K562 (cell line): ENCODE measurements around the gene COX6A2. TPM values are rescaled to one million over a fixed set of nuclear protein-coding genes. Genes with fewer than 3 reads are reported as not detected.

ENCODE experiments used
- ATAC-seq: fragments of 200-7000 bp; cut with Tn5 transposase; 3 replicates; pipeline ENCODE4 v1.9.1; 2020; ENCODE audit warnings: moderate library complexity
- BruUV-seq: library from RNA; stranded (reverse); fragments of 400-500 nt; replicated peaks from 2 replicates; lab custom pipeline; 2021; lab: Mats Ljungman, UMichigan
- CTCF ChIA-PET: fragments of 300-600 bp; formaldehyde crosslinking; extraction: SDS; loops from one replicate; lab custom pipeline; 2021; ENCODE audit warnings: low intra/inter-chr PET ratio; lab: Yijun Ruan, JAX
- POLR2A ChIA-PET: fragments of 300-600, 350-650 bp; sonication (Branson Sonifier 250); formaldehyde crosslinking; extraction: SDS; loops from one replicate; lab custom pipeline; 2021; ENCODE audit warnings: antibody characterized with exemption, inconsistent platforms; lab: Yijun Ruan, JAX
- DNase-seq, 4 experiments: peaks; one replicate each; pipeline versions ENCODE4 v3.0.0 to v3.0.0-alpha.2; 2011 to 2018; ENCODE audit warnings: low spot score in 3 of 4, mixed read lengths in 3 of 4; ENCODE audit errors: extremely low read depth in 1 of 4
- FAIRE-seq: peaks from 2 replicates; lab custom pipeline; 2011; peaks lifted over from hg19 to GRCh38; lab: Jason Lieb, UNC
- H2AFZ ChIP-seq: 2 replicates; pipeline ENCODE4 v1.6.0; 2011; ENCODE audit warnings: low read depth, low read length, control low read depth, inconsistent platforms
- H3K27ac ChIP-seq: fragments of 200-600 bp; 3 replicates; pipeline ENCODE4 v1.8.0; 2011; ENCODE audit warnings: low read depth, mild to moderate bottlenecking, control low read depth, inconsistent platforms, low read length, moderate library complexity, mixed read lengths; ENCODE audit errors: extremely low read depth
- H3K27me3 ChIP-seq, 2 experiments: fragments of 300-600 bp in 1 of 2; 2 replicates in 1 of 2; 3 replicates in 1 of 2; pipeline versions ENCODE4 v1.6.0 to v1.8.0; 2011; ENCODE audit warnings: inconsistent platforms in 2 of 2, low read length in 2 of 2, mild to moderate bottlenecking in 1 of 2, mixed read lengths in 1 of 2, moderate library complexity in 1 of 2; ENCODE audit not compliant: control insufficient read depth in 2 of 2, insufficient read depth in 2 of 2
- H3K36me3 ChIP-seq: fragments of 300-600 bp; 3 replicates; pipeline ENCODE4 v1.8.0; 2011; ENCODE audit warnings: mild to moderate bottlenecking, low read length, inconsistent platforms; ENCODE audit not compliant: control insufficient read depth, insufficient read depth
- H3K4me1 ChIP-seq, 2 experiments: fragments of 200-600 bp in 1 of 2; replicated peaks in 1 of 2; 2 replicates in 1 of 2; 3 replicates in 1 of 2; pipeline versions ENCODE4 v1.5.1 to v1.8.0; 2011; ENCODE audit warnings: inconsistent platforms in 2 of 2, low read length in 2 of 2, mild to moderate bottlenecking in 1 of 2, mixed read lengths in 1 of 2, moderate library complexity in 1 of 2; ENCODE audit not compliant: control insufficient read depth in 2 of 2, insufficient read depth in 2 of 2
- H3K4me2 ChIP-seq: 2 replicates; pipeline ENCODE4 v1.6.1; 2011; ENCODE audit warnings: low read length, control low read depth, inconsistent platforms, mixed read lengths; ENCODE audit not compliant: insufficient read depth
- H3K4me3 ChIP-seq: fragments of 200-600 bp; sonication (generic), shearing (Covaris generic); 2 replicates; pipeline ENCODE4 v1.5.1; 2016; ENCODE audit warnings: control low read depth, inconsistent platforms
- H3K79me2 ChIP-seq: fragments of 200-600 bp; 3 replicates; pipeline ENCODE4 v1.8.0; 2011; ENCODE audit warnings: low read length, inconsistent platforms; ENCODE audit not compliant: control insufficient read depth, insufficient read depth
- H3K9ac ChIP-seq, 2 experiments: 2 replicates each; pipeline versions ENCODE4 v1.6.0 to v1.6.1; 2011; ENCODE audit warnings: low read depth in 2 of 2, low read length in 2 of 2, control low read depth in 1 of 2, inconsistent platforms in 1 of 2, mild to moderate bottlenecking in 1 of 2, mixed read lengths in 1 of 2; ENCODE audit not compliant: insufficient read depth in 1 of 2
- H3K9me1 ChIP-seq: one replicate; pipeline ENCODE4 v1.6.0; 2011; ENCODE audit warnings: inconsistent platforms, mild to moderate bottlenecking, low read length, moderate library complexity; ENCODE audit not compliant: control insufficient read depth, insufficient read depth
- H3K9me3 ChIP-seq: replicated peaks from 2 replicates; pipeline ENCODE4 v1.5.1; 2011; ENCODE audit warnings: low read depth, low read length, inconsistent platforms; ENCODE audit not compliant: control insufficient read depth, insufficient read depth
- H4K20me1 ChIP-seq: replicated peaks from 2 replicates; pipeline ENCODE4 v1.6.1; 2011; ENCODE audit warnings: low read length, inconsistent platforms, mixed read lengths; ENCODE audit not compliant: control insufficient read depth, insufficient read depth
- AFF4 ChIP-seq: sonication (generic); formaldehyde crosslinking; IDR thresholded peaks from 2 replicates; pipeline ENCODE4 v1.8.0; 2023; ENCODE audit warnings: mild to moderate bottlenecking, missing genetic modification reagents
- CTCFL ChIP-seq: IDR thresholded peaks from 2 replicates; pipeline ENCODE4 v1.6.1; 2011; ENCODE audit warnings: borderline replicate concordance, low read depth, mild to moderate bottlenecking, moderate library complexity, low read length; ENCODE audit not compliant: insufficient read depth, poor library complexity, severe bottlenecking
- IRF1 ChIP-seq: sonication (generic); formaldehyde crosslinking; IDR thresholded peaks from 2 replicates; pipeline ENCODE4 v1.8.0; 2022; ENCODE audit warnings: missing genetic modification reagents, mild to moderate bottlenecking, borderline replicate concordance
- ZC3H8 ChIP-seq: fragments of 450-650 bp; IDR thresholded peaks from 2 replicates; pipeline ENCODE4 v1.6.1; 2017
- ZNF76 ChIP-seq: fragments of 250-450 bp; sonication (Bioruptor Pico); IDR thresholded peaks from 2 replicates; pipeline ENCODE4 v1.4.0; 2020; ENCODE audit warnings: mild to moderate bottlenecking, moderate library complexity, borderline replicate concordance
- WGBS: fragments of 100-300 bp; shearing (Covaris generic); methylation state at CpG from one replicate; pipeline ENCODE4 v1.1.6; 2016; ENCODE audit warnings: low coverage, mixed read lengths; ENCODE audit not compliant: insufficient coverage; ENCODE audit errors: missing lambda C conversion rate; 5-methylcytosine and 5-hydroxymethylcytosine counted together
- in situ Hi-C: fragments of 300-500 bp; cut with MboI; formaldehyde crosslinking; loops from 4 replicates; pipeline ENCODE4 v1.15.0; 2018; ENCODE audit warnings: inconsistent platforms, mixed read lengths
- intact Hi-C: fragments of 100-400 bp; cut with micrococcal nuclease; formaldehyde crosslinking; loops from 2 replicates; pipeline ENCODE4 v1.14.2; 2022
- polyA plus RNA-seq, 8 experiments: library from polyadenylated mRNA; depleted of rRNA in 4 of 8; stranded (reverse) in 5 of 8; unstranded in 3 of 8; fragments of >200 nt; fragmentation: Nextera tagmentation in 2 of 8; fragmentation: Illumina TruSeq in 1 of 8; extraction: Ambion mirVana in 2 of 8; extraction: Trizol in 1 of 8; gene quantifications; 2 replicates each; pipeline versions ENCODE4 v1.2.1 to v1.2.3, GENCODE V29; 2011 to 2014; ENCODE audit warnings: inconsistent platforms in 1 of 8, missing spikeins in 1 of 8
- total RNA-seq, 7 experiments: library from RNA; depleted of rRNA in 6 of 7; stranded (reverse); fragments of >200 nt in 6 of 7; fragmentation: Illumina TruSeq in 2 of 7; extraction: Trizol in 2 of 7; gene quantifications; 2 replicates each; pipeline versions ENCODE4 v1.2.1 to v1.2.3, GENCODE V29; 2011 to 2021; ENCODE audit warnings: low replicate concordance in 1 of 7

The COX6A2 gene
- total and polyA plus RNA-seq, 9 of the 15 experiments (the other 6 are each of a cell fraction or from before 2014, with no cell fraction given) = not detected

- H2AFZ ChIP-seq = no peak overlapping the region
- H3K27ac ChIP-seq = no peak overlapping the region
- no peaks in the 10 kb centered on the region for H3K79me2 ChIP-seq
- no peak overlapping the region for H3K4me3 ChIP-seq
- no peak for FAIRE-seq
- no peaks in the 10 kb centered on the region for H3K9me3 ChIP-seq
- in situ Hi-C loops = no loop called here
- no peaks in the 10 kb centered on the region; the same call in 1 of the 2 replicates for H4K20me1 ChIP-seq
- 0% methylated on average over 3 of the region's 3 CpGs for WGBS
- peaks cover 19 to 47% of the 10 kb centered on the region in 2 experiments; a peak in 4 of 5 replicates for H3K27me3 ChIP-seq
- H3K4me1 ChIP-seq = peaks cover 0 to 13% of the 10 kb centered on the region in 2 experiments; a peak in 2 of 5 replicates
- BruUV-seq = no TSS peak
- DNase-seq = no peak
- H3K4me2 ChIP-seq = no peak overlapping the region
- CTCF ChIA-PET = no interaction called here
- POLR2A ChIA-PET = interaction anchor here (0.6 kb wide), 1 partner anchor 37 kb away, joined by 4 read pairs; no protein-coding TSS in a partner anchor
- H3K9me1 ChIP-seq = no peaks in the 10 kb centered on the region
- intact Hi-C loops = no loop called here
- H3K9ac ChIP-seq = no peak overlapping the region; a peak in 1 of 4 replicates
- H3K36me3 ChIP-seq = no peaks in the 10 kb centered on the region
- ATAC-seq = no peak; the same call in 2 of the 3 replicates
- TF ChIP-seq AFF4 (CRISPR knock-in tag) = no peak
- no peak for TF ChIP-seq ZNF76 (CRISPR knock-in tag)
- TF ChIP-seq ZC3H8 = no peak
- TF ChIP-seq IRF1 (CRISPR knock-in tag) = no peak
- TF ChIP-seq CTCFL = no peak
These were observed 4.9 kb downstream of the COX6A2 start for GRCh38 chr16:31423241-31423640.
